ENCODE results near the gene FAM111B. TPM values are rescaled to one million over a fixed set of nuclear protein-coding genes. Genes with fewer than 3 reads are reported as not detected.
"Not testable (repeated sequence)": the region's sequence is repeated elsewhere in the genome, so short reads cannot be mapped to it uniquely, and the experiment has no call there.

FAM111B gene
- total and polyA plus RNA-seq, 3 donors from 2014 or later: 0.24 to 0.81 TPM; not detected in 1

DNA sequence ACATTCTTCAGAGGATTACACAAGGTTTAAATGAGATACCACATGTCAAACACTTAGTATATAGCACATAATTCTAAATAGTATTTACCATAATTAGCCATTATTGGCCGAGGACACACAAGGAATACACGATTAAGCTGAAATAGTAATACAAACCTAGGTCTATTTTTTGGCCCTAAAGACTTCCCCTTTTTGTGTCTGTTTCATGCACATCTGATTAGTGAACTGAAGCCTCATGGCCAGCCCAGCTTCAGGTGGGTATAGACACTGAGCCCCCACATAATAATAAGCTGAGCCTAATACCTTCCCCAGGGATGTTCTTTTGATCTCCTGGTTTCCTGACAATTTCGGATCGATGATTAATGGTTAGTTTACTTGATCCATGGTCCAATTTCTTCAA is 18.9 kb upstream of the FAM111B start:
- Histone ChIP-seq H3K9me3 (no peaks in the 10 kb centered on the region), H3K4me3 (no peak overlapping the region), H3K36me3 (ENCODE audit: low read depth, missing control alignments) (no peaks in the 10 kb centered on the region), H3K27me3 (no peaks in the 10 kb centered on the region), H3K27ac (no peak overlapping the region), H3K4me1 (no peaks in the 10 kb centered on the region)
- no peak for TF ChIP-seq POLR2A (IDR thresholded peaks at IDR 0.05)
- TF ChIP-seq CTCF (IDR thresholded peaks at IDR 0.05): no peak
- DNase-seq: no peak
- intact Hi-C loops (cut with DNase I; ENCODE audit: low total_unique reads): no loop called here
- 87 to 93% methylated on average over 4 of the region's 4 CpGs for WGBS, 2 donors

DNA sequence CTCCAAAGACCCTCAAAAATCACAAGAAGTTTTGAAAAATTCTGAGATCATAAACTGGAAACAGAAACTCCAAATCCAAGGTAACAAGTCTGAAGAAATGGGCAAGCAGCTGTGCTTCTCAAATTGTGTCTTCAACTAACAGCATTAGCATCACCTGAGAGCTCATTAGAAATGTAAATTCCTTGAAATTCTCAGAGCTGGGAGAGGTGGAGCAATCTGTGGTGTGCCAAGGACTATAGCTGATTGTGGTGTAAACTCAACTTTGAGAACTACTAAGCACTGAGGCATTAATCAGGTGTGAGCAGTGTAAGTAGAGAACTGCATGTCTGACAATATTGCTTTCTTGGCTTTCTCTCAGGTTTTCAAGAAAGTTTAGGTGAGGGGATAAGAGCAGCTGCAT is 13.5 kb upstream of the FAM111B start:
- H3K36me3 ChIP-seq (ENCODE audit: low read depth, missing control alignments); H3K27ac ChIP-seq; DNase-seq; H3K4me3 ChIP-seq; intact Hi-C loops (cut with DNase I; ENCODE audit: low total_unique reads); H3K27me3 ChIP-seq; H3K4me1 ChIP-seq; H3K9me3 ChIP-seq: not testable (repeated sequence)

GRCh38 chr11:59095225-59095624 is 11.8 kb upstream of the FAM111B start:
- H3K36me3 ChIP-seq (ENCODE audit: low read depth, missing control alignments); H3K9me3 ChIP-seq; H3K4me3 ChIP-seq; intact Hi-C loops (cut with DNase I; ENCODE audit: low total_unique reads); H3K27me3 ChIP-seq; H3K4me1 ChIP-seq; H3K27ac ChIP-seq; DNase-seq: not testable (repeated sequence)
- 19 to 56% methylated on average over 1 of the region's 1 CpG for WGBS, 2 donors

DNA sequence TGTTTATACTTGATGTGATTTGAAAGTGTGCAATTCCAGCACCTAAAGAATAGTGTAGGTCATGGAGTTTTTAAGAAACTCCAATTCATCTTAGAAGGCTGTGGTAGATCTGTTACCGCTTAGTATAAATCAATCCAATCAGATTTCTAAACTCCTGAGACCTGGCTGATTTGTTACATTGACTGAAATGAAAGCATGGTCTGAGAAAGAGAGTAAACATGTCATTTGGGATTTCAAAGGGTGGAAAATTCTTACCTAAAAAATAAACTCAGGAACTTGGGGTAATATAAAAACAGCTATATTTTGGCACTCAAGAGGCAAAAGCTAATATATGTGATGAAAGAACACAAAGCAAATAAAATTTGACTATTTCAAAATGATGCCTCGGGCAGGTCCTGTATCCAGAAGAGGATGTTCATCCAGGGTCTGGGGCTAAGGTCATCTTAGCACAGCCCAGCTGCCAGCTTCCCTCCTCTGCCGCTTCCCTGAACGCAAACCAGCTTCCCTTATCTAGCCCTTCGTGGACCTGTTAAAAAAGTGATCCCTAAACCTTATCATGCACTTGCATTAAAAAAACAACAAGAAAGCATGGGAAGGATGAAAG is 11.0 kb upstream of the FAM111B start:
- H3K4me3 ChIP-seq; DNase-seq; H3K27me3 ChIP-seq; H3K36me3 ChIP-seq (ENCODE audit: low read depth, missing control alignments); H3K27ac ChIP-seq; H3K9me3 ChIP-seq; intact Hi-C loops (cut with DNase I; ENCODE audit: low total_unique reads); H3K4me1 ChIP-seq: not testable (repeated sequence)
- WGBS, 2 donors: 71 to 76% methylated on average over 5 of the region's 5 CpGs

DNA sequence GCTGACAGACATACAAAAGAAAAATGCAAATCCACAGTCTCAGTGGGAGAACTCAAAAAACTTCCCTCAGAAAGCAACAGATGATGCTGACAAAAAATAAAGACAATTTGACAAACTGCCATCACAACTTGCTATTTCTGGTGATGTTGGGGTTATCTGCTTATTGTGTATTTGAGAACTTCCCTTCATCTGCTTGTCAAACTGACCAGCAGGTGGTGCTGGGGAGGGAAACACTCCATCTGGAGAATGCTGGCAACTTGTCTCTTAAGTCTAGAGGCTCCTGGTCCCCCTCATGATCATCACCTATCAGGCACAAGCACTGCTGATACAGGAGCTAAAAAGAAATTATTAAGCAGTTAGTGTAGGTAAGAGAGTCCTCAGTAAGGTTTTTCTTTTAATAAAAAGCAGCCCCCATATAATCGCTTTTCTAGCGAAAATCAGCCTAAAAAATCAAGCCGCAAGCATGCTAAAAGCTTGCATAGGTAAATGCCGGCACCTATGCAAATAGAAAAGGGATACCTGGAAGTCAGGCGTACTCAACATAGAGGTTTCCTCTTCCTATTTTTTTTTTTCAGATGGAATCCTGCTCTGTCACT is 9.8 kb upstream of the FAM111B start:
- H3K4me1 ChIP-seq: peaks cover 3% of the 10 kb centered on the region
- no peaks in the 10 kb centered on the region for H3K27me3 ChIP-seq
- DNase-seq: peak; percentile 62
- 91 to 96% methylated on average over 5 of the region's 5 CpGs for WGBS, 2 donors
- H3K27ac ChIP-seq: no peak overlapping the region
- H3K36me3 ChIP-seq (ENCODE audit: low read depth, missing control alignments): no peaks in the 10 kb centered on the region
- H3K9me3 ChIP-seq: no peaks in the 10 kb centered on the region
- no peak overlapping the region for H3K4me3 ChIP-seq
- no peak for TF ChIP-seq POLR2A (IDR thresholded peaks at IDR 0.05)
- peak in 2 of 3 experiments; percentile 28 to 56 for TF ChIP-seq CTCF (IDR thresholded peaks at IDR 0.05)
- intact Hi-C loops (cut with DNase I; ENCODE audit: low total_unique reads): no loop called here

DNA sequence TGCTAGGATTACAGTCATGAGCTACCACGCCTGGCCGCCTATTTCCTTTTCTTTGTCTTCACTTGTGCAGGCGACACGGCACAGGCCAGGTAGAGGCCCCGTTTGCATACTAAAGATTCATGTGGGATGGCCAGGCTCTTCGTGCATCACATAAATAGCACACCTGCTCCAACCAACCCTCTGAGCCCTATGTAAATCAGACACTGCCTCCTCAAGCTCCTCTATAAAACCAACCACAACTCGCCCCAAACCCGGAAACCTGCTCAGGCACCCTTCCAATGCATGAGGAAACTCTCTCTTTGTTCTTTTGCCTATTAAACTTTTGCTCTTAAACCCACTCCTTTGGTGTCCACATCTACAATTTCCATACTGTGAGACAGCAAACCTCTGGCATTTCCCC is 9.1 kb upstream of the FAM111B start:
- H3K4me3 ChIP-seq; DNase-seq; intact Hi-C loops (cut with DNase I; ENCODE audit: low total_unique reads); H3K27ac ChIP-seq; H3K27me3 ChIP-seq; H3K9me3 ChIP-seq; H3K4me1 ChIP-seq; H3K36me3 ChIP-seq (ENCODE audit: low read depth, missing control alignments): not testable (repeated sequence)
- 85 to 91% methylated on average over 8 of the region's 8 CpGs for WGBS, 2 donors

DNA sequence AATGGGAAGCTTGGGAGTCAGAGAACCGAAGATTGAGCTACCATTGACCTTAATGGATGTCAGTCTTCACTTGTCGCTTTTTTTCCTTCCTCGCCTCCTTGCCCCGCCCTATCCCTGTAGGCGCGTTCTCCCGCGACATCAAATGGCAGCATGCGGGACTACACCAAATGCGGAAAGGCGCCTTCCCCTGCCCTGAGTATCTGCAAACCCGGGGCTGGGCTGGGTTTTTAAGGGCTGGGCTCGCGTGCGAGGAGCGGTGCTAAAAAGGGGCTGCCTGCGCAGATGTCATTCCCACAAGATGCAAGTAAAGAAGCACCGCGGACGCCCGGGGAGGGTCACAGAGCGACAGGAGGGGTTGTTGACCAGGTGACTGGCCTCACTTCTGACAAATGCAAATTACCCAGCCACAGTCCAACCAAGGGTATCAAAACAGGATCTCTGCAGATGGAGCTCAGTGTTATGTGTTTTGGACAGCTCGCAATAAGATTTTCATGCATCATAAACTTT is 4.7 kb upstream of the FAM111B start:
- H3K4me1 ChIP-seq: peaks cover 3% of the 10 kb centered on the region
- TF ChIP-seq CTCF (IDR thresholded peaks at IDR 0.05): peak in 1 of 3 experiments; percentile 17
- TF ChIP-seq POLR2A (IDR thresholded peaks at IDR 0.05): no peak
- 11 to 14% methylated on average over 23 of the region's 23 CpGs for WGBS, 2 donors
- no peaks in the 10 kb centered on the region for H3K36me3 ChIP-seq (ENCODE audit: low read depth, missing control alignments)
- peak overlapping the region in 1 of 2 donors; percentile 48 for H3K4me3 ChIP-seq
- H3K27me3 ChIP-seq: no peaks in the 10 kb centered on the region
- peak; percentile 75 for DNase-seq
- intact Hi-C loops (cut with DNase I; ENCODE audit: low total_unique reads): no loop called here
- no peaks in the 10 kb centered on the region for H3K9me3 ChIP-seq
- no peak overlapping the region for H3K27ac ChIP-seq

DNA sequence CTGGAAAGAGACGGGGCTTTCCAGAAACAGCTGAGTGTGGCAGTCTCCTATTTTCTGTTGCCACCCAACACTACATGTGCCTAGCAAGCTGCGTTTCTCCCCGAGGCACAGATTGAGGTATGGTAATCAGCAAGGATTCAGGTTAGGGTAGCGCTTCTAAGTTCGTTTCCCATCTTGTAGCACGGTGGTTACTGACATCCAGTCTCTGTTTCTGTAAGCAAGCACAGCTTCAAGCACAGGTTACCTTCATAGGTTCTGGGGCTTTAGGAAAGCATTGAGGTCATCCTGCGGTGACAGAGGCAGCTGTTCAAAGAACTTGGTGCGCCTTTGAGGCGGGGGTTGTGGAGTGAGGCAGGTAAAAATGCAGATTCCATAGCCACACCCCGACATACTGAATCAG is 684 bp downstream of the FAM111B start:
- DNase-seq; H3K36me3 ChIP-seq (ENCODE audit: low read depth, missing control alignments); intact Hi-C loops (cut with DNase I; ENCODE audit: low total_unique reads); H3K4me1 ChIP-seq; H3K4me3 ChIP-seq; H3K27ac ChIP-seq; H3K9me3 ChIP-seq; H3K27me3 ChIP-seq: not testable (repeated sequence)
- 17 to 25% methylated on average over 10 of the region's 10 CpGs for WGBS, 2 donors

All from testis (tissue), 3 donors.